ENCODE results near the gene MBTPS1.
A peak's percentile ranks its signal among the peaks of the same experiment; 100 is the strongest.

- peak in 2 of 4 donors; percentile 19 to 69 for TF ChIP-seq POLR2A (IDR thresholded peaks at IDR 0.05)
- TF ChIP-seq CTCF (IDR thresholded peaks at IDR 0.05) = peak in 1 of 6 experiments; percentile 34
Measured at GRCh38 chr16:84144859-84145639, 28.3 kb upstream of the MBTPS1 start, which contains the start of the genes DNAAF1 and HSDL1.

Measured in esophagus squamous epithelium (tissue), 4 donors.